HCT116 (cell line): Measurements from ENCODE around the gene NUP188. TPM values are rescaled to one million over a fixed set of nuclear protein-coding genes. Genes with fewer than 3 reads are reported as not detected.

Experiments used
- ATAC-seq: fragments of 200-7000 bp; cut with Tn5 transposase; 2 replicates; pipeline ENCODE4 v1.9.1; 2020; ENCODE audit warnings: mild to moderate bottlenecking, moderate library complexity
- BruUV-seq: library from RNA; stranded (reverse); fragments of 400-500 nt; replicated peaks from 2 replicates; lab custom pipeline; 2021; lab: Mats Ljungman, UMichigan
- CTCF ChIA-PET: fragments of 300-600 bp; sonication (Branson Sonifier 250); formaldehyde crosslinking; loops from one replicate; lab custom pipeline; 2021; ENCODE audit warnings: antibody characterized with exemption; lab: Charles Lee
- POLR2A ChIA-PET: fragments of 300-600, 350-600 bp; sonication (Branson Sonifier 250); formaldehyde crosslinking; loops from one replicate; lab custom pipeline; 2021; ENCODE audit warnings: antibody characterized with exemption; lab: Charles Lee
- RAD21 ChIA-PET, 2 experiments: fragments of 300-600 bp; sonication (Branson Sonifier 250); formaldehyde crosslinking; loops; one replicate each; lab custom pipeline; 2023; ENCODE audit warnings: low total read pairs in 2 of 2; ENCODE audit not compliant: uncharacterized antibody in 2 of 2, unreplicated experiment in 2 of 2, low non-redundant PET in 1 of 2; lab: Charles Lee
- DNase-seq: peaks from one replicate; pipeline ENCODE4 v3.0.0-alpha.2; 2010; ENCODE audit warnings: low read depth, low spot score
- H2AFZ ChIP-seq: fragments of 200-600 bp; shearing (Covaris generic), sonication (generic); 2 replicates; pipeline ENCODE4 v1.6.1; 2017; ENCODE audit warnings: low read depth, mixed run types, mixed read lengths, antibody characterized with exemption, low read length; ENCODE audit not compliant: poor library complexity, severe bottlenecking
- H3K27ac ChIP-seq: 2 replicates; pipeline ENCODE4 v1.5.1; 2012; ENCODE audit warnings: low read depth, low read length
- H3K27me3 ChIP-seq: fragments of 200-600 bp; sonication (generic); 2 replicates; pipeline ENCODE4 v1.6.1; 2016; ENCODE audit warnings: mixed run types, low read length, mixed read lengths; ENCODE audit not compliant: insufficient read depth
- H3K36me3 ChIP-seq, 2 experiments: fragments of 200-500 bp in 1 of 2; fragments of 200-600 bp in 1 of 2; sonication (Bioruptor generic) in 1 of 2; sonication (generic) in 1 of 2; 2 replicates each; pipeline versions ENCODE4 v1.5.1 to v1.6.1; 2014 to 2016; ENCODE audit warnings: low read length in 2 of 2, inconsistent platforms in 1 of 2, mixed read lengths in 1 of 2, mixed run types in 1 of 2; ENCODE audit not compliant: insufficient read depth in 2 of 2, control insufficient read depth in 1 of 2
- H3K4me1 ChIP-seq, 2 experiments: fragments of 200-600 bp in 1 of 2; sonication (generic) in 1 of 2; 2 replicates each; pipeline versions ENCODE4 v1.5.1 to v1.6.1; 2012 to 2017; ENCODE audit warnings: low read length in 2 of 2, inconsistent platforms in 1 of 2, mild to moderate bottlenecking in 1 of 2, mixed read lengths in 1 of 2, mixed run types in 1 of 2, moderate library complexity in 1 of 2; ENCODE audit not compliant: insufficient read depth in 2 of 2, control insufficient read depth in 1 of 2
- H3K4me2 ChIP-seq: fragments of 200-600 bp; sonication (generic); 2 replicates; pipeline ENCODE4 v1.6.1; 2017; ENCODE audit warnings: mixed run types, low read length, mixed read lengths
- H3K4me3 ChIP-seq, 2 experiments: fragments of 200-600 bp in 1 of 2; sonication (generic) in 1 of 2; replicated peaks in 1 of 2; 2 replicates each; pipeline ENCODE4 v1.5.1; 2011 to 2016; ENCODE audit warnings: low read length in 2 of 2, control low read depth in 1 of 2, low read depth in 1 of 2, mild to moderate bottlenecking in 1 of 2, mixed read lengths in 1 of 2, mixed run types in 1 of 2
- H3K79me2 ChIP-seq: fragments of 200-600 bp; sonication (generic); 2 replicates; pipeline ENCODE4 v1.6.1; 2017; ENCODE audit warnings: mild to moderate bottlenecking, mixed run types, low read length, moderate library complexity, mixed read lengths; ENCODE audit not compliant: insufficient read depth
- H3K9ac ChIP-seq: fragments of 200-600 bp; sonication (generic); 2 replicates; pipeline ENCODE4 v1.6.1; 2016; ENCODE audit warnings: low read length, mixed read lengths
- H3K9me2 ChIP-seq: fragments of 200-600 bp; sonication (generic), shearing (Covaris generic); 2 replicates; pipeline ENCODE4 v1.6.1; 2017; ENCODE audit warnings: mixed run types, mild to moderate bottlenecking, moderate library complexity; ENCODE audit not compliant: insufficient read depth
- H3K9me3 ChIP-seq, 2 experiments: fragments of 200-500 bp in 1 of 2; fragments of 200-600 bp in 1 of 2; sonication (Bioruptor generic) in 1 of 2; sonication (generic) in 1 of 2; 2 replicates each; pipeline ENCODE4 v1.6.1; 2014 to 2017; ENCODE audit warnings: low read length in 2 of 2, mixed read lengths in 2 of 2, inconsistent platforms in 1 of 2, low read depth in 1 of 2, mild to moderate bottlenecking in 1 of 2, mixed run types in 1 of 2, moderate library complexity in 1 of 2; ENCODE audit not compliant: control insufficient read depth in 1 of 2, insufficient read depth in 1 of 2
- H4K20me1 ChIP-seq: fragments of 200-600 bp; sonication (generic), shearing (Covaris generic); 2 replicates; pipeline ENCODE4 v1.6.1; 2017; ENCODE audit warnings: mixed run types, mild to moderate bottlenecking, moderate library complexity; ENCODE audit not compliant: insufficient read depth
- EZH2 ChIP-seq: fragments of 200-600 bp; sonication (generic); IDR thresholded peaks from 2 replicates; pipeline ENCODE4 v1.6.1; 2017; ENCODE audit warnings: antibody characterized with exemption, mixed run types
- SIN3A ChIP-seq: IDR thresholded peaks from 2 replicates; pipeline ENCODE4 v1.6.1; 2012; ENCODE audit warnings: low read depth
- ZFX ChIP-seq: fragments of 450-650 bp; IDR thresholded peaks from 2 replicates; pipeline ENCODE4 v1.6.1; 2017
- intact Hi-C: fragments of 100-400 bp; cut with micrococcal nuclease; formaldehyde crosslinking; loops from 2 replicates; pipeline ENCODE4 v1.10.0; 2022
- total RNA-seq: library from RNA; stranded (reverse); gene quantifications from one replicate; pipeline ENCODE4 v1.2.1, GENCODE V29; 2021; ENCODE audit not compliant: unreplicated experiment
- TF ChIP-seq, protein P1 (sequence below): IDR thresholded peaks from 2 replicates; pipeline ENCODE4 v1.6.1; 2012
- TF ChIP-seq, protein P2 (sequence below): IDR thresholded peaks from 2 replicates; pipeline ENCODE4 v1.6.1; 2012; ENCODE audit warnings: low read depth

NUP188 gene
- total RNA-seq, 1 experiment from 2014 or later, result 115 TPM

DNA sequence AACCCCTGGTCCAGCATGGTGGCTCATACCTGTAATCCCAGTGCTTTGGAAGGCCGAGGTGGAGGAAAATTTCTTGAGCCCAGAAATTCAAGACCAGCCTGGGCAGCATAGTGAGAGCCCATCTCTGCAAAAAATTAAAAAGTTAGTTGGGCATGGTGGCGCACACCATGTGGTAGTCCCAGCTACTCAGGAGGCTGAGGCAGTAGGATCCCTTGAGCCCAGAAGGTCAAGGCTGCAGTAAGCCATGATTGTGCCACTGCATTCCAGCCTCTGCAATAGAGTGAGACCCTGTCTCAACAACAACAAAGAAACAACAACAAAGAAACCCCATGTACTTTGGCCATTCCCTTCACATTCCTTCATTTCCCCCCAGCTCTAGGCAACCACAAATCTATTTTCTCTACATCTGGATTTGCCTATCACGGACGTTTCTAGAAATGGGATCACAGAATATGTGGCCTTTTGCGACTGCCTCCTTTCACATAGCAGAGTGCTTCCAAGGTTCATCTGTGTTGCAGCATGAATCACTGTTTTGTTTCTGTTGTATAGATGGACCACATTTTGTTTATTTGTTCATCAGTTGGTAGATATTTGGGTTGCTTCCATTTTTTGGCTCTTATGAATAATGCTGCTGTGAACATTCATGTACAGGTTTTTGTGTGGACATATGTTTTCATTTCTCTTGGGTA is 106.8 kb downstream of the NUP188 start:
- ChIA-PET POLR2A (no interaction called here), RAD21 (no interaction called here), CTCF (interaction anchor here (1.1 kb wide), 1 partner anchor 26 kb away, joined by 3 read pairs; the partner anchor contains the start of gene SH3GLB2)
- H3K27ac ChIP-seq, result no peak overlapping the region
- H2AFZ ChIP-seq, result no peak overlapping the region
- H3K4me3 ChIP-seq, result no peak overlapping the region
- no peaks in the 10 kb centered on the region for H3K9me3 ChIP-seq
- intact Hi-C loops, result no loop called here
- ATAC-seq (no peak), DNase-seq (no peak)
- TF ChIP-seq SIN3A (no peak), EZH2 (no peak), ZFX (no peak)
- TF ChIP-seq, protein P1, sequence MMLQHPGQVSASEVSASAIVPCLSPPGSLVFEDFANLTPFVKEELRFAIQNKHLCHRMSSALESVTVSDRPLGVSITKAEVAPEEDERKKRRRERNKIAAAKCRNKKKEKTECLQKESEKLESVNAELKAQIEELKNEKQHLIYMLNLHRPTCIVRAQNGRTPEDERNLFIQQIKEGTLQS, result no peak
- TF ChIP-seq, protein P2, sequence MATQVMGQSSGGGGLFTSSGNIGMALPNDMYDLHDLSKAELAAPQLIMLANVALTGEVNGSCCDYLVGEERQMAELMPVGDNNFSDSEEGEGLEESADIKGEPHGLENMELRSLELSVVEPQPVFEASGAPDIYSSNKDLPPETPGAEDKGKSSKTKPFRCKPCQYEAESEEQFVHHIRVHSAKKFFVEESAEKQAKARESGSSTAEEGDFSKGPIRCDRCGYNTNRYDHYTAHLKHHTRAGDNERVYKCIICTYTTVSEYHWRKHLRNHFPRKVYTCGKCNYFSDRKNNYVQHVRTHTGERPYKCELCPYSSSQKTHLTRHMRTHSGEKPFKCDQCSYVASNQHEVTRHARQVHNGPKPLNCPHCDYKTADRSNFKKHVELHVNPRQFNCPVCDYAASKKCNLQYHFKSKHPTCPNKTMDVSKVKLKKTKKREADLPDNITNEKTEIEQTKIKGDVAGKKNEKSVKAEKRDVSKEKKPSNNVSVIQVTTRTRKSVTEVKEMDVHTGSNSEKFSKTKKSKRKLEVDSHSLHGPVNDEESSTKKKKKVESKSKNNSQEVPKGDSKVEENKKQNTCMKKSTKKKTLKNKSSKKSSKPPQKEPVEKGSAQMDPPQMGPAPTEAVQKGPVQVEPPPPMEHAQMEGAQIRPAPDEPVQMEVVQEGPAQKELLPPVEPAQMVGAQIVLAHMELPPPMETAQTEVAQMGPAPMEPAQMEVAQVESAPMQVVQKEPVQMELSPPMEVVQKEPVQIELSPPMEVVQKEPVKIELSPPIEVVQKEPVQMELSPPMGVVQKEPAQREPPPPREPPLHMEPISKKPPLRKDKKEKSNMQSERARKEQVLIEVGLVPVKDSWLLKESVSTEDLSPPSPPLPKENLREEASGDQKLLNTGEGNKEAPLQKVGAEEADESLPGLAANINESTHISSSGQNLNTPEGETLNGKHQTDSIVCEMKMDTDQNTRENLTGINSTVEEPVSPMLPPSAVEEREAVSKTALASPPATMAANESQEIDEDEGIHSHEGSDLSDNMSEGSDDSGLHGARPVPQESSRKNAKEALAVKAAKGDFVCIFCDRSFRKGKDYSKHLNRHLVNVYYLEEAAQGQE, result no peak
- H3K27me3 ChIP-seq, result no peaks in the 10 kb centered on the region
- H3K9me2 ChIP-seq, result no peaks in the 10 kb centered on the region
- no peaks in the 10 kb centered on the region for H3K79me2 ChIP-seq
- BruUV-seq, result no TSS peak
- no peaks in the 10 kb centered on the region; a peak in 1 of 4 replicates for H3K36me3 ChIP-seq
- H3K9ac ChIP-seq, result no peak overlapping the region
- no peaks in the 10 kb centered on the region for H4K20me1 ChIP-seq
- peaks cover 21 to 23% of the 10 kb centered on the region in 2 experiments for H3K4me1 ChIP-seq
- H3K4me2 ChIP-seq, result no peak overlapping the region

Other genes starting within 250 kb of the NUP188 start
- 37.9 TPM for gene PKN3, start 245.2 kb upstream of the NUP188 start, total RNA-seq
- 57.6 TPM for gene ZDHHC12, start 223.6 kb upstream of the NUP188 start, total RNA-seq
- 18.0 TPM for gene ZER1, start 175.8 kb upstream of the NUP188 start, total RNA-seq
- 17.5 TPM for gene TBC1D13, start 160.4 kb upstream of the NUP188 start, total RNA-seq
- gene ENDOG, start 129.2 kb upstream of the NUP188 start, total RNA-seq, result 27.2 TPM
- gene SPOUT1, start 117.9 kb upstream of the NUP188 start, total RNA-seq, result 70.4 TPM
- gene KYAT1, start 65.7 kb upstream of the NUP188 start, total RNA-seq, result 10.1 TPM
- gene LRRC8A, start 65.6 kb upstream of the NUP188 start, total RNA-seq, result 22.0 TPM
- gene PHYHD1, start 26.7 kb upstream of the NUP188 start, total RNA-seq, result 0.32 TPM
- gene DOLK, start 96 bp upstream of the NUP188 start, total RNA-seq, result 12.0 TPM
- 87.9 TPM for gene SH3GLB2, start 80.6 kb downstream of the NUP188 start, total RNA-seq
- 23.7 TPM for gene MIGA2, start 88.9 kb downstream of the NUP188 start, total RNA-seq
- 17.4 TPM for gene DOLPP1, start 133.4 kb downstream of the NUP188 start, total RNA-seq
- 29.0 TPM for gene CRAT, start 163.1 kb downstream of the NUP188 start, total RNA-seq
- gene PTPA, start 163.7 kb downstream of the NUP188 start, total RNA-seq, result 177 TPM
- 195 TPM for gene IER5L, start 230.6 kb downstream of the NUP188 start, total RNA-seq